Heart left ventricle (tissue), 13 donors: Measurements from ENCODE around the gene TYW1.
"Not testable (repeated sequence)": the region's sequence is repeated elsewhere in the genome, so short reads cannot be mapped to it uniquely, and the experiment has no call there.

ENCODE experiments used
- CTCF ChIP-seq, 12 donors: fragments of 200-600 bp; sonication (generic) in 4 of 12; IDR thresholded peaks; one replicate each; pipeline versions ENCODE4 v1.5.0 to v1.8.0; 2018 to 2022; ENCODE audit warnings: antibody characterized with exemption in 12 of 12, mild to moderate bottlenecking in 5 of 12
- POLR2A ChIP-seq, 2 donors: fragments of 450-650 bp; IDR thresholded peaks; one replicate each; pipeline ENCODE4 v1.6.1; 2017; ENCODE audit warnings: antibody characterized with exemption in 2 of 2, mild to moderate bottlenecking in 2 of 2, moderate library complexity in 2 of 2
- donor health status: ischemic (EF 13 %, LVEDD 7.1; RV severe dilation, severe dysfunction).
- donor health status: DM: no; HTN: yes; CAD: no.
- donor health status: DM: no; HTN: no; CAD: no.
- donor health status: ischemic (EF 25% LVEDD 6.9; RV normal size, moderate dysfunction).
- donor health status: ischemic (EF 25% LVEDD 5.7; RV mildly dilated, moderate dysfunction).
- donor health status: ischemic (EF 35%, LVEDD 5.7; RV mildly dilated, moderate dysfunction).
- donor health status: nonischemic (EF 11% LVEDD 7.7; RV severe dilation, severe dysfunction).
- donor health status: DM: yes; HTN: yes; CAD: no.
- donor health status: PGD.
- donor health status: ischemic (EF 29% LVEDD 5.4; RV normal size, mild dysfunction).
- donor health status: nonischemic (EF 23%, LVEDD 6.1; RV moderate dilation, normal function).

- TF ChIP-seq CTCF, POLR2A (IDR thresholded peaks at IDR 0.05): not testable (repeated sequence)
These were observed 139.2 kb downstream of the TYW1 start for GRCh38 chr7:67135617-67136486.
